Stimulated activated naive CD8-positive, alpha-beta T cell treated with anti-CD3 and anti-CD28 coated beads, Interleukin-15, amount 100 ng/mL, for 72 hours (primary cell): ENCODE results near the gene ACOT4.
A peak's percentile ranks its signal among the peaks of the same experiment; 100 is the strongest.
"Not testable (repeated sequence)": the region's sequence is repeated elsewhere in the genome, so short reads cannot be mapped to it uniquely, and the experiment has no call there.

Experiments used
- ATAC-seq: fragments of 150-1000 bp; cut with Tn5 transposase; 2 replicates; pipeline ENCODE4 v1.10.0; 2021; ENCODE audit warnings: mild to moderate bottlenecking, moderate library complexity
- DNase-seq, 2 donors: peaks; one replicate each; pipeline ENCODE4 v3.0.0; 2021 to 2022
- H3K27ac Mint-ChIP-seq, 2 donors: one replicate each; pipeline ENCODE4 v1.8.0; 2022; ENCODE audit warnings: mild to moderate bottlenecking in 2 of 2, mixed read lengths in 2 of 2, moderate library complexity in 2 of 2
- H3K27me3 Mint-ChIP-seq: one replicate; pipeline ENCODE4 v1.8.0; 2022; ENCODE audit warnings: mixed read lengths
- H3K4me1 Mint-ChIP-seq: one replicate; pipeline ENCODE4 v1.8.0; 2022; ENCODE audit warnings: mild to moderate bottlenecking, mixed read lengths
- H3K4me3 Mint-ChIP-seq, 2 donors: one replicate each; pipeline ENCODE4 v1.8.0; 2022; ENCODE audit warnings: mild to moderate bottlenecking in 2 of 2, mixed read lengths in 2 of 2, moderate library complexity in 1 of 2
- H3K9me3 Mint-ChIP-seq, 2 donors: one replicate each; pipeline ENCODE4 v1.8.0; 2022; ENCODE audit warnings: mixed read lengths in 2 of 2

The ACOT4 gene

GRCh38 chr14:73569185-73569958, 22.3 kb upstream of the ACOT4 start, which contains the start of gene ACOT2:
ACOT2 (plus strand) TSS chr14:73569213; CDS start chr14:73569241, 28 bp downstream.
- not testable (repeated sequence) for H3K27me3 Mint-ChIP-seq, H3K9me3 Mint-ChIP-seq
- Mint-ChIP-seq H3K27ac (peak within 1 kb of the TSS; percentile 98 to 99), H3K4me1 (peaks cover 52% of the 10 kb centered on the region), H3K4me3 (peak within 1 kb of the TSS; percentile 93 to 95)
- DNase-seq (peak; percentile 79 to 85), ATAC-seq (peak; percentile 86)

GRCh38 chr14:73570913-73571312, 20.8 kb upstream of the ACOT4 start:
- H3K4me1 Mint-ChIP-seq = peaks cover 39% of the 10 kb centered on the region
- DNase-seq (peak; percentile 71 to 74), ATAC-seq (peak; percentile 65)
- H3K4me3 Mint-ChIP-seq, H3K27me3 Mint-ChIP-seq, H3K9me3 Mint-ChIP-seq, H3K27ac Mint-ChIP-seq: not testable (repeated sequence)

- not testable (repeated sequence) for H3K4me3 Mint-ChIP-seq, H3K27ac Mint-ChIP-seq, H3K9me3 Mint-ChIP-seq, DNase-seq, ATAC-seq, H3K27me3 Mint-ChIP-seq
- peaks cover 22% of the 10 kb centered on the region for H3K4me1 Mint-ChIP-seq
Measured at GRCh38 chr14:73573034-73573433, 18.6 kb upstream of the ACOT4 start.

DNA sequence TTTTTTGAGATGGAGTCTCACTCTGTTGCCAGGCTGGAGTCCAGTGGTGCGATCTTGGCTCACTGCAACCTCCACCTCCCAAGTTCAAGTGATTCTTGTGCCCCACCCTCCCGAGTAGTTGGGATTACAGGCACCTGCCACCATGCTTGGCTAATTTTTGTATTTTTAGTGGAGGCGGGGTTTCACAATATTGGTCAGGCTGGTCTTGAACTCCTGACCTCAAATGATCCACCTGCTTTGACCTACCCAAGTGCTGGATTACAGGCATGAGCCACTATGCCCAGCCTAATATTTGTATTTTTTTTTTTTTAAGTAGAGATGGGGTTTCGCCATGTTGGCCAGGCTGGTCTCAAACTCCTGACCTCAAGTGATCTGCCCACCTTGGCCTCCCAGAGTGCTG, 17.9 kb upstream of the ACOT4 start:
- ATAC-seq, H3K27me3 Mint-ChIP-seq, H3K9me3 Mint-ChIP-seq, H3K27ac Mint-ChIP-seq, H3K4me3 Mint-ChIP-seq, DNase-seq: not testable (repeated sequence)
- peaks cover 16% of the 10 kb centered on the region for H3K4me1 Mint-ChIP-seq

DNA sequence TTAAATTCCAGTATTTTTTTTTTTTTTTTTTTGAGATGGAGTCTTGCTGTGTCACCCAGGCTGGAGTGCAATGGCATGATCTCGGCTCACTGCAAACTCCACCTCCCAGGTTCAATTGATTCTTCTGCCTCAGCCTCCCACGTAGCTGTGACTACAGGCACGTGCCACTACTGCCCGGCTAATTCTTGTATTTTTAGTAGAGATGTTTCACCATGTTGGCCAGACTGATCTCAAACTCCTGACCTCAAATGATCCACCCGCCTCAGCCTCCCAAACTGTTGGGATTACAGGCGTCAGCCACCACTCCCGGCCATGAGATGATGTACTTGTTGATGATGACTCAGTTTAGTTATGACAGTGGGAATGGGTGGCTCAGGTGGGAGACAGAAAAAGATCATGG, 17.4 kb upstream of the ACOT4 start:
- H3K4me3 Mint-ChIP-seq, H3K27ac Mint-ChIP-seq, ATAC-seq, H3K9me3 Mint-ChIP-seq, H3K27me3 Mint-ChIP-seq, DNase-seq: not testable (repeated sequence)
- H3K4me1 Mint-ChIP-seq = peaks cover 16% of the 10 kb centered on the region

DNA sequence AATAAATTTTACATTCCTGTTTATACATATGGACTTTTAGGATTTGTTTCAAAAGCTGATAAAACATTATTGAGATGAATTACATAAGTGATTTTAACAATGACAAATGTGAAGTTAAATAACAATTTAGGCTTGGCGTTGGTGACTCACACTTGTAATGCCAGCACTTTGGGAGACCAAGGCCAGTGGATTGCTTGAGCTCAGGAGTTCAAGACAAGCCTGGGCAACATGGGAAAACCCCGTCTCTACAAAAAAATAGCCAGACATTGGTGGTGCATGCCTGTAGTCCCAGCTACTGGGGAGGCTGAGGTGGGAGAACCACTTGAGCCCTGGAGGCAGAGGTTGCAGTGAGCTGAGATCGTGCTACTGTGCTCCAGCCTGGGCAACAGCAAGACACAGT, 15.3 kb upstream of the ACOT4 start:
- H3K9me3 Mint-ChIP-seq = no peaks in the 10 kb centered on the region
- no peak overlapping the region for H3K27ac Mint-ChIP-seq
- ATAC-seq = no peak
- H3K4me3 Mint-ChIP-seq = no peak overlapping the region
- peaks cover 1% of the 10 kb centered on the region for H3K4me1 Mint-ChIP-seq
- H3K27me3 Mint-ChIP-seq = no peaks in the 10 kb centered on the region
- no peak for DNase-seq

- not testable (repeated sequence) for H3K4me3 Mint-ChIP-seq, H3K9me3 Mint-ChIP-seq, DNase-seq, H3K27me3 Mint-ChIP-seq, ATAC-seq, H3K4me1 Mint-ChIP-seq, H3K27ac Mint-ChIP-seq
Measured at GRCh38 chr14:73577214-73577613, 14.5 kb upstream of the ACOT4 start.

DNA sequence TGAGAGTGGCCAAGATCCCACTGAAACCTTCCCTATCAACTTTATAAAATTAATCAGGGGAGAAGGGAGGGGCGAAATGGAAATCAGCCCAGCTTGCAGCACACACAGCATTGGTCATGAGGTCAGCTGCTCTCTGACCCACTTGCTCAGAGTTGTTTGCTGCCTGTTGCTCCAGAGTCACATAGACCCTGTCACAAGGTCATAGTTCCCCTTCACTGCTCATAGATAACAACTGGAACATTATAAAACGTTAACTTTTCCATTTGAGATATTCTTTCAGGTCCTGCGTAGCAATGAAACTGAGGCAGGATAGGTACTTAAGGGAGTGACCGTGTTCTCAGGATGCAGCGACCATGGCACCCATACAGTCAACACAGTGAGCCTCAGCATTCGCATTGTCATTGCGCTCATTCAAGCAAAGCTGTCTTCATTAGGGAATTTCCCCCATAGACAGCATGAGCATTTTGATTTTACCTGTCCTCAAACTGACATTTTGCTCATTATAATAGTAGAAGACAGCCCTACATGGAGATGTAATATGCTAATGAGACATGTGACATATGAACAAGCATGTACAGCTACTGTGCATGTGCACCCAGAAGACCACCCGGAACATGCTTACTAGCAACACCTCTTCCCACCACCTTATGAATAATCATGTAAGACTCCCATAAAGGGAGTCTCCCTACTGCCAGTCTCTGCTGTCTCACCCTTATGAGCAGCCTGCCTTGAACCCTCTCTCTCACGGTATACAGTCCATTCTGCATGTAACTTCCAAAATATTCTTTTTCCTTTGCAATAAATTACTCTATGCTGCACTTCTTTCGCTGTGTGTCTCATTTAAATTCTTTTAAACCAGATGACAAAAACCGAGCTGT, 9.3 kb upstream of the ACOT4 start:
- not testable (repeated sequence) for H3K4me1 Mint-ChIP-seq, DNase-seq, H3K4me3 Mint-ChIP-seq, ATAC-seq, H3K27me3 Mint-ChIP-seq, H3K27ac Mint-ChIP-seq, H3K9me3 Mint-ChIP-seq

DNA sequence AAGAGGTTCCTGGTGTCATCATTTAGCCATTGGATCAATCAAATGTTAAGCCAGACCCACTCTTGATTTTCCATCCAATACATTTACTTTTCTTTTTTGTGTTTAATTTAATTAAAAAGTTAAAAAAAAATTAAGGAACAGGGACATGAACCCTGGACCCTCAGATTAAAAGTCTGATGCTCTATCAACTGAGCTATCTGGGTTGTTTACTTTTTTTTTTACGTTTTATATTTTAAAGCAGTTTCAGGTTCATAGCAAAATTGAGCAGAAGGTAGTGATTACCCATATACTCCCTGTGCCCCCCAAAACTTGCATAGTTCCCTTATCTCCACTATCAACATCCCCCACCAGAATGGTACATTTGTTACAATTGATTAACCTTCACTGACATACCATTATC, 3.0 kb upstream of the ACOT4 start:
- Mint-ChIP-seq H3K27me3 (no peaks in the 10 kb centered on the region), H3K4me1 (peaks cover 13% of the 10 kb centered on the region), H3K27ac (no peak overlapping the region), H3K9me3 (no peaks in the 10 kb centered on the region), H3K4me3 (no peak overlapping the region)
- no peak for ATAC-seq
- DNase-seq = no peak

DNA sequence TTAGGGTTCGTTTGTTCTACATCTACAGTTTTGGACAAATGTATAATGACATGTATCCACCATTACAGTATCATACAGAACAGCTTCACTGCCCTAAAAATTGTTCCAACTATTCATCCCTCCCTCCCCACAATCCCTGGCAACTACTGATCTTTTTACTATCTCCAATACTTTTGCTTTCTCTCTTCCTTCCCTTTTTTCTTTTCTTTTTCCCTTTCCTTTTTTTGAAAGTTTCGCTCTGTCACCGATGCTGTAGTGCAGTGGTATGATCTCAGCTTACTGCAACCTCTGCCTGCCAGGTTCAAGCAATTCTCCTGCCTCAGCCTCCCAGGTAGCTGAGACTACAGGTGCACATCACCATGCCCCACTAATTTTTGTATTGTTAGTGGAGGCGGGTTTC, 2.6 kb upstream of the ACOT4 start:
- no peak for DNase-seq
- no peak overlapping the region for H3K27ac Mint-ChIP-seq
- no peaks in the 10 kb centered on the region for H3K27me3 Mint-ChIP-seq
- no peak for ATAC-seq
- no peak overlapping the region for H3K4me3 Mint-ChIP-seq
- peaks cover 13% of the 10 kb centered on the region for H3K4me1 Mint-ChIP-seq
- H3K9me3 Mint-ChIP-seq = no peaks in the 10 kb centered on the region

- Mint-ChIP-seq H3K4me3 (peak overlapping the region; percentile 85 to 89), H3K4me1 (peaks cover 13% of the 10 kb centered on the region)
- not testable (repeated sequence) for ATAC-seq, H3K27ac Mint-ChIP-seq, H3K27me3 Mint-ChIP-seq, H3K9me3 Mint-ChIP-seq, DNase-seq
Measured at GRCh38 chr14:73590673-73591004, 1.0 kb upstream of the ACOT4 start.

- ATAC-seq (no peak), DNase-seq (no peak)
- Mint-ChIP-seq H3K4me1 (peaks cover 13% of the 10 kb centered on the region), H3K27ac (no peak overlapping the region), H3K4me3 (no peak overlapping the region), H3K27me3 (no peaks in the 10 kb centered on the region), H3K9me3 (no peaks in the 10 kb centered on the region)
Measured at GRCh38 chr14:73594491-73594890, 2.8 kb downstream of the ACOT4 start.

DNA sequence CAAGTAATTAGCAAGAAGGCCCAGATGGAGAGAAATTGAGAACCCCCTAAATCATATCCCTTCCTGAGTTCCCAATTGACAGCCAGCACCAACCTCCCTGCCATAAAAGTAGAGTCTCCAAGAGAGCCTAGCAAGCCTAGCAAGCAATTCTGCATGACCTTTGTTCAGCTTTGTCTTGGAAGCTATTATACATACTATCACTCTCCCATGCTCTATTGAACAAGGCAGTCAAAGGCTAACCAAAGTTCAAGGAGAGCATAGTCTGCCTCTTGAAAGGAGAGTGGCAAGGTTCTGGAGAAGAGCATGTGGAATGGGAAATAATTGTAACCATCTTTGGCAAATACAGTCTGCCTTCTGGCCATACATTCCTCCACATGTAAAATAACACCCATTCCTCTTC, 7.8 kb downstream of the ACOT4 start:
- Mint-ChIP-seq H3K9me3 (no peaks in the 10 kb centered on the region), H3K27me3 (no peaks in the 10 kb centered on the region), H3K27ac (no peak overlapping the region), H3K4me1 (no peaks in the 10 kb centered on the region), H3K4me3 (no peak overlapping the region)
- DNase-seq (no peak), ATAC-seq (no peak)

DNA sequence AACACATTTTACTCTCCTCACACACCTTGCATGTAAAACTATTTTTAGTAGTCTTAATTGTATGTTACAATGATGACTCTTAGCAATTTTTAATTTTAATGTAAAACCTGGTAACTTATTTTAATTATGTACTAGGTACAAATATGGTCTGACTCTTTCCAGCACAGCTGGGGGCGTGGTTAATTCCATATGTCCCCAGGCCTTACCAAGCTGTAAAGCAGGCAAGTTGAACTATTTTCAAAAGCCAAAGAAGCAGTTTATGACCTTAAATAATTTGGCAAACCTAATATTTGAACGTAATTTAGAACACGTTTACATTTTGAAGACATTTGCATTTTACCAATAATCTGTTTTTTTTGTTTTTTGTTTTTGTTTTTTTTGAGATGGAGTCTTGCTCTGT, 11.3 kb downstream of the ACOT4 start:
- H3K4me3 Mint-ChIP-seq = no peak overlapping the region
- ATAC-seq = no peak
- H3K27me3 Mint-ChIP-seq = no peaks in the 10 kb centered on the region
- H3K4me1 Mint-ChIP-seq = no peaks in the 10 kb centered on the region
- DNase-seq = no peak
- no peak overlapping the region for H3K27ac Mint-ChIP-seq
- H3K9me3 Mint-ChIP-seq = no peaks in the 10 kb centered on the region

GRCh38 chr14:73606271-73606670, 14.6 kb downstream of the ACOT4 start:
- no peaks in the 10 kb centered on the region for H3K27me3 Mint-ChIP-seq
- DNase-seq (no peak), ATAC-seq (no peak)
- no peaks in the 10 kb centered on the region for H3K9me3 Mint-ChIP-seq
- H3K4me3 Mint-ChIP-seq = no peak overlapping the region
- H3K27ac Mint-ChIP-seq = no peak overlapping the region
- no peaks in the 10 kb centered on the region for H3K4me1 Mint-ChIP-seq

GRCh38 chr14:73607241-73607640, 15.6 kb downstream of the ACOT4 start:
- ATAC-seq = no peak
- Mint-ChIP-seq H3K4me3 (no peak overlapping the region), H3K9me3 (no peaks in the 10 kb centered on the region), H3K27ac (no peak overlapping the region), H3K27me3 (no peaks in the 10 kb centered on the region), H3K4me1 (no peaks in the 10 kb centered on the region)
- DNase-seq = no peak
